SK-N-MC (cell line): ENCODE measurements around the gene ADH5.

Source experiments
- EZH2 ChIP-seq: fragments of 200-600 bp; sonication (generic); IDR thresholded peaks from one replicate; pipeline ENCODE4 v1.6.1; 2017; ENCODE audit warnings: antibody characterized with exemption
- POLR2AphosphoS5 ChIP-seq: IDR thresholded peaks from 2 replicates; pipeline ENCODE4 v1.6.1; 2012; ENCODE audit warnings: mild to moderate bottlenecking, low read depth, low read length, borderline replicate concordance

GRCh38 chr4:99134586-99134985, 46.0 kb upstream of the ADH5 start:
- TF ChIP-seq EZH2 (no peak), POLR2AphosphoS5 (no peak)
